GM12878 (cell line): ENCODE data around the gene CACNA1B. TPM values are rescaled to one million over a fixed set of nuclear protein-coding genes. Genes with fewer than 3 reads are reported as not detected.

ENCODE experiments used
- ATAC-seq: fragments of 200-7000 bp; cut with Tn5 transposase; 3 replicates; pipeline ENCODE4 v1.9.1; 2020; ENCODE audit warnings: mild to moderate bottlenecking, moderate library complexity
- BruUV-seq: library from RNA; stranded (reverse); fragments of 400-500 nt; replicated peaks from 2 replicates; lab custom pipeline; 2021; lab: Mats Ljungman, UMichigan
- CTCF ChIA-PET: fragments of 300-600 bp; sonication (Branson Sonifier 250); formaldehyde crosslinking; extraction: SDS; loops from one replicate; lab custom pipeline; 2021; ENCODE audit warnings: inconsistent platforms; lab: Yijun Ruan, JAX
- POLR2A ChIA-PET: fragments of 350-600 bp; formaldehyde crosslinking; extraction: SDS; loops from one replicate; lab custom pipeline; 2021; ENCODE audit warnings: inconsistent platforms; lab: Charles Lee
- RAD21 ChIA-PET: fragments of 300-600 bp; sonication (Branson Sonifier 250); formaldehyde crosslinking; loops from one replicate; lab custom pipeline; 2023; ENCODE audit warnings: antibody characterized with exemption; ENCODE audit not compliant: unreplicated experiment; lab: Charles Lee
- SMC1A ChIA-PET: fragments of 300-600 bp; sonication (Branson Sonifier 250); formaldehyde crosslinking; loops from one replicate; lab custom pipeline; 2023; ENCODE audit not compliant: unreplicated experiment, uncharacterized antibody; lab: Charles Lee
- DNase-seq: peaks from one replicate; pipeline ENCODE4 v3.0.0-alpha.2; 2011; ENCODE audit warnings: low read depth, low spot score
- FAIRE-seq: peaks from 3 replicates; lab custom pipeline; 2011; peaks lifted over from hg19 to GRCh38; lab: Jason Lieb, UNC
- H2AFZ ChIP-seq: 2 replicates; pipeline ENCODE4 v1.6.0; 2011; ENCODE audit warnings: low read depth, low read length, control low read depth; ENCODE audit not compliant: control insufficient read depth
- H3K27ac ChIP-seq: 2 replicates; pipeline ENCODE4 v1.5.1; 2011; ENCODE audit warnings: control low read depth; ENCODE audit not compliant: control insufficient read depth, insufficient read depth
- H3K27me3 ChIP-seq, 2 experiments: replicated peaks in 1 of 2; 2 replicates each; pipeline versions ENCODE4 v1.6.0 to v1.6.1; 2011; ENCODE audit warnings: low read length in 1 of 2; ENCODE audit not compliant: control insufficient read depth in 2 of 2, insufficient read depth in 2 of 2
- H3K36me3 ChIP-seq, 2 experiments: 2 replicates each; pipeline ENCODE4 v1.5.1; 2011; ENCODE audit warnings: low read length in 1 of 2; ENCODE audit not compliant: control insufficient read depth in 2 of 2, insufficient read depth in 2 of 2
- H3K4me1 ChIP-seq: 2 replicates; pipeline ENCODE4 v1.6.1; 2011; ENCODE audit warnings: mild to moderate bottlenecking, low read length, moderate library complexity, mixed read lengths; ENCODE audit not compliant: control insufficient read depth, insufficient read depth
- H3K4me2 ChIP-seq: 2 replicates; pipeline ENCODE4 v1.6.0; 2011; ENCODE audit warnings: control low read depth; ENCODE audit not compliant: control insufficient read depth, insufficient read depth
- H3K4me3 ChIP-seq: fragments of 200-600 bp; sonication (generic); 2 replicates; pipeline ENCODE4 v1.5.1; 2016
- H3K79me2 ChIP-seq: 2 replicates; pipeline ENCODE4 v1.6.0; 2011; ENCODE audit warnings: low read length; ENCODE audit not compliant: control insufficient read depth, insufficient read depth
- H3K9ac ChIP-seq: 2 replicates; pipeline ENCODE4 v1.8.0; 2011; ENCODE audit warnings: low read length, control low read depth, mixed read lengths; ENCODE audit not compliant: control insufficient read depth, insufficient read depth
- H3K9me3 ChIP-seq: replicated peaks from 3 replicates; pipeline ENCODE4 v1.5.1; 2011; ENCODE audit warnings: mild to moderate bottlenecking, low read length; ENCODE audit not compliant: control insufficient read depth, insufficient read depth
- H4K20me1 ChIP-seq: 2 replicates; pipeline ENCODE4 v1.6.0; 2011; ENCODE audit not compliant: control insufficient read depth, insufficient read depth
- EGR1 ChIP-seq, 2 experiments: IDR thresholded peaks; 1 replicate in 1 of 2; 2 replicates in 1 of 2; pipeline ENCODE4 v1.6.1; 2011 to 2012; ENCODE audit warnings: low read depth in 2 of 2, low read length in 2 of 2, borderline replicate concordance in 1 of 2, mild to moderate bottlenecking in 1 of 2, moderate library complexity in 1 of 2
- FOXM1 ChIP-seq: IDR thresholded peaks from 2 replicates; pipeline ENCODE4 v1.6.1; 2012; ENCODE audit warnings: low read depth, mild to moderate bottlenecking, inconsistent platforms, low read length, moderate library complexity
- JUNB ChIP-seq: IDR thresholded peaks from 2 replicates; pipeline ENCODE4 v1.6.1; 2016; ENCODE audit warnings: antibody characterized with exemption, mild to moderate bottlenecking
- MEF2B ChIP-seq: fragments of 450-650 bp; IDR thresholded peaks from 2 replicates; pipeline ENCODE4 v1.6.1; 2018; ENCODE audit warnings: mild to moderate bottlenecking, moderate library complexity; ENCODE audit not compliant: partially characterized antibody, poor library complexity, severe bottlenecking
- POLR2AphosphoS5 ChIP-seq: IDR thresholded peaks from 2 replicates; pipeline ENCODE4 v1.6.1; 2011; ENCODE audit warnings: mild to moderate bottlenecking, low read length, inconsistent platforms
- RAD21 ChIP-seq: IDR thresholded peaks from 2 replicates; pipeline ENCODE4 v1.6.1; 2011; ENCODE audit warnings: mild to moderate bottlenecking, low read depth, low read length, moderate library complexity; ENCODE audit not compliant: insufficient read depth
- TCF3 ChIP-seq: IDR thresholded peaks from 2 replicates; pipeline ENCODE4 v1.6.1; 2012; ENCODE audit warnings: low read depth, mild to moderate bottlenecking, low read length, borderline replicate concordance; ENCODE audit not compliant: insufficient read depth
- YY1 ChIP-seq: IDR thresholded peaks from 2 replicates; pipeline ENCODE4 v1.6.1; 2011; ENCODE audit warnings: low read depth, mild to moderate bottlenecking, low read length
- WGBS: methylation state at CpG from one replicate; pipeline ENCODE4 v1.1.6; 2016; ENCODE audit warnings: low lambda C conversion rate; ENCODE audit not compliant: insufficient replicate concordance, insufficient coverage; ENCODE audit errors: missing lambda C conversion rate; 5-methylcytosine and 5-hydroxymethylcytosine counted together
- in situ Hi-C: fragments of 300-500 bp; cut with MboI; formaldehyde crosslinking; loops from 9 replicates; pipeline ENCODE4 v1.14.3; 2018; ENCODE audit warnings: mixed read lengths
- intact Hi-C: fragments of 100-400 bp; cut with micrococcal nuclease; formaldehyde crosslinking; loops from one replicate; pipeline ENCODE4 v1.14.2; 2022; ENCODE audit not compliant: unreplicated experiment
- polyA plus RNA-seq, 11 experiments: library from polyadenylated mRNA; depleted of rRNA in 4 of 11; unstranded in 6 of 11; stranded (reverse) in 5 of 11; fragments of >200 nt; fragmentation: Nextera tagmentation in 4 of 11; fragmentation: Illumina TruSeq in 1 of 11; extraction: Ambion mirVana in 4 of 11; extraction: Trizol in 1 of 11; gene quantifications; 1 replicate in 1 of 11; 2 replicates in 10 of 11; pipeline versions ENCODE4 v1.2.1 to v1.2.3, GENCODE V29; 2011 to 2016; ENCODE audit warnings: inconsistent platforms in 2 of 11, missing spikeins in 2 of 11, low read depth in 1 of 11
- total RNA-seq, 4 experiments: library from RNA; depleted of rRNA in 3 of 4; stranded (reverse); fragments of >200 nt in 3 of 4; fragmentation: Illumina TruSeq in 1 of 4; extraction: Trizol in 1 of 4; gene quantifications; 2 replicates each; pipeline versions ENCODE4 v1.2.1 to v1.2.3, GENCODE V29; 2013 to 2021
- TF ChIP-seq, protein P1 (sequence below): IDR thresholded peaks from 2 replicates; pipeline ENCODE4 v1.6.1; 2012; ENCODE audit warnings: low read depth, low read length, improper control_type of control experiment
- TF ChIP-seq, protein P2 (sequence below): fragments of 450-650 bp; IDR thresholded peaks from 2 replicates; pipeline ENCODE4 v1.6.1; 2017; ENCODE audit warnings: mild to moderate bottlenecking

The CACNA1B gene
- total and polyA plus RNA-seq, 10 of the 15 experiments (the other 5 are each of a cell fraction or from before 2014, with no cell fraction given), result 0.01 to 0.03 (median 0.01) TPM; not detected in 7

DNA sequence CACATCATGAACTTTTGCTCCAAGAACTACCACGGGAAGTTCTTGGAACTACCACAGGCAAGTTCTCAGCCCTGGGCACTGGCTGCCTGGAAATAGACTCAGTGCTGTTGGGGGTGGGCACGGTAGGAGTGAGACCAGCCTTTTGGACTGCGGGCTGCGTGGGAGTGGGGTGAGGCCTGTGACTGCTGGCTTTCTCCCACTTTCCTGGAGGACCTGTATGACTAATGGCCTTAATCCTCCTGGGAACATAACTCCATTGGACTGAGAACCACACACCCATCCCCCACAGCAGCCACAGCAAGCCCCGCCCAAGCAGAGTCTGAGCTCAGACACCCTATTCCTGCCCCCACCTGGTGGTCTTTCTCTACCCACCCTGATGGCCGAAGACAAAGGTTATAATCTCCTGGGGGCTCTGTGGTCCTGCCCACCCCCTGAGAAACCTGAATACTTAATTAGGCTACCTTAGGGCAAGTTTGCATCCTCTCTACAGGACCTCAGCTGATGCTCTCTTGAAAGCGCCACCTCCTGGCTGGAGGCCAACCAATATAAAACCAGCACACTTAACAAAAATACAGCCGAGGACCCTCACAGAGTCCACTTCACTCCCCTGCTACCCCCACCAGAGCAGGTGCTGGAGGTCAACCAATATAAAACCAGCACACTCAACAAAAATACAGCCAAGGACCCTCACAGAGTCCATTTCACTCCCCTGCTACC lies 112.6 kb downstream of the CACNA1B start:
- 50% methylated on average over 8 of the region's 8 CpGs for WGBS
- ChIA-PET CTCF (interaction anchor here (0.7 to 2.0 kb wide), 2 partner anchors 11 to 317 kb away, joined by 3 to 9 read pairs; no protein-coding TSS in a partner anchor), POLR2A (no interaction called here), SMC1A (interaction anchor here (1.2 kb wide), 1 partner anchor 317 kb away, joined by 5 read pairs; no protein-coding TSS in a partner anchor), RAD21 (no interaction called here)
- no TSS peak for BruUV-seq
- H3K36me3 ChIP-seq, result no peaks in the 10 kb centered on the region
- H3K9ac ChIP-seq, result no peak overlapping the region
- TF ChIP-seq MEF2B (no peak), RAD21 (no peak), FOXM1 (no peak)
- in situ Hi-C loops (no loop called here), intact Hi-C loops (no loop called here)
- no peaks in the 10 kb centered on the region for H3K9me3 ChIP-seq
- no peak overlapping the region for H3K27ac ChIP-seq
- H3K4me2 ChIP-seq, result no peak overlapping the region
- H4K20me1 ChIP-seq, result no peaks in the 10 kb centered on the region
- no peak for ATAC-seq
- H3K79me2 ChIP-seq, result no peaks in the 10 kb centered on the region
- no peak for DNase-seq
- H3K27me3 ChIP-seq, result no peaks in the 10 kb centered on the region; a peak in 1 of 4 replicates
- no peak overlapping the region for H3K4me3 ChIP-seq
- H2AFZ ChIP-seq, result no peak overlapping the region
- H3K4me1 ChIP-seq, result no peaks in the 10 kb centered on the region
- no peak for FAIRE-seq

DNA sequence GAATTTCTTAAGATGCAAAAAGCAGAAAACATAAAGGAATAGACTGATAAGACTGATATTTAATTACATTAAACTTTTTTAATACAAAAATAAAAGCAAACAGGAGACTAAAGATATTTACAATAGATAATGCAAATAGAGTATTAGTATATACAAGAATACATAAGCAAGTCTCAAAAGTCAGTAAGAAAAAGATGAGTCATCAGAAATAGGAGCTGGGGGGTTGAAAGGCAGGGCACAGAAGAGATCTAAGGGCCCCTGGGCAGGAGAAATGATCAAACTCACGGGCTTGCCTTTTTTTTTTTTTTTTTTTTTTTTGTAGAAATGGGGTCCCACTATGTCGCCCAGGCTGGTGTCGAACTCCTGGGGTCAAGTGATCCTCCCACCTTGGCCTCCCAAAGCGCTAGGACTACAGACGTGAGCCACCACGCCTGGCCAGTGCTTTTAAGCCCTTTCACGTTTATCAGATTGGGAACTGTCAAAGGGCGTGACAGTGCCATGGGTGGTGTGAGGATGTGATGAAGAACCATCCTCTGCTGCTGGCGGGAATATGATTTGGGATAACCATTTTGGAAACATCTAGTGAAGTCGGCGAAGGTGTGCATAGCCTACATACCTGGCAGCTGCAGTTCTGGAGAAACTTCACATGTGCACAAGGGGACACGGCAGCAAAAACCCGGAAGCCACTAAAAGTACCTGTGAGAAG lies 126.1 kb downstream of the CACNA1B start:
- RAD21 ChIA-PET, result no interaction called here
- Histone ChIP-seq H3K9me3 (no peaks in the 10 kb centered on the region), H3K9ac (no peak overlapping the region), H3K36me3 (no peaks in the 10 kb centered on the region), H3K27me3 (no peaks in the 10 kb centered on the region; a peak in 1 of 4 replicates), H3K27ac (no peak overlapping the region), H3K4me1 (no peaks in the 10 kb centered on the region), H2AFZ (no peak overlapping the region), H3K4me2 (no peak overlapping the region), H3K4me3 (no peak overlapping the region), H3K79me2 (no peaks in the 10 kb centered on the region), H4K20me1 (no peaks in the 10 kb centered on the region)
- DNase-seq (no peak), ATAC-seq (no peak), FAIRE-seq (no peak)
- SMC1A ChIA-PET, result no interaction called here
- POLR2A ChIA-PET, result no interaction called here
- CTCF ChIA-PET, result interaction anchor here (1.4 kb wide), 1 partner anchor 25 kb away, joined by 3 read pairs; no protein-coding TSS in a partner anchor
- no TSS peak for BruUV-seq
- intact Hi-C loops (no loop called here), in situ Hi-C loops (no loop called here)
- WGBS, result 45% methylated on average over 11 of the region's 13 CpGs
- TF ChIP-seq TCF3, result no peak
- TF ChIP-seq, protein P1, sequence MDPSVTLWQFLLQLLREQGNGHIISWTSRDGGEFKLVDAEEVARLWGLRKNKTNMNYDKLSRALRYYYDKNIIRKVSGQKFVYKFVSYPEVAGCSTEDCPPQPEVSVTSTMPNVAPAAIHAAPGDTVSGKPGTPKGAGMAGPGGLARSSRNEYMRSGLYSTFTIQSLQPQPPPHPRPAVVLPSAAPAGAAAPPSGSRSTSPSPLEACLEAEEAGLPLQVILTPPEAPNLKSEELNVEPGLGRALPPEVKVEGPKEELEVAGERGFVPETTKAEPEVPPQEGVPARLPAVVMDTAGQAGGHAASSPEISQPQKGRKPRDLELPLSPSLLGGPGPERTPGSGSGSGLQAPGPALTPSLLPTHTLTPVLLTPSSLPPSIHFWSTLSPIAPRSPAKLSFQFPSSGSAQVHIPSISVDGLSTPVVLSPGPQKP, result no peak
- TF ChIP-seq POLR2AphosphoS5, result no peak
- no peak for TF ChIP-seq JUNB
- no peak for TF ChIP-seq YY1
- TF ChIP-seq, protein P2, sequence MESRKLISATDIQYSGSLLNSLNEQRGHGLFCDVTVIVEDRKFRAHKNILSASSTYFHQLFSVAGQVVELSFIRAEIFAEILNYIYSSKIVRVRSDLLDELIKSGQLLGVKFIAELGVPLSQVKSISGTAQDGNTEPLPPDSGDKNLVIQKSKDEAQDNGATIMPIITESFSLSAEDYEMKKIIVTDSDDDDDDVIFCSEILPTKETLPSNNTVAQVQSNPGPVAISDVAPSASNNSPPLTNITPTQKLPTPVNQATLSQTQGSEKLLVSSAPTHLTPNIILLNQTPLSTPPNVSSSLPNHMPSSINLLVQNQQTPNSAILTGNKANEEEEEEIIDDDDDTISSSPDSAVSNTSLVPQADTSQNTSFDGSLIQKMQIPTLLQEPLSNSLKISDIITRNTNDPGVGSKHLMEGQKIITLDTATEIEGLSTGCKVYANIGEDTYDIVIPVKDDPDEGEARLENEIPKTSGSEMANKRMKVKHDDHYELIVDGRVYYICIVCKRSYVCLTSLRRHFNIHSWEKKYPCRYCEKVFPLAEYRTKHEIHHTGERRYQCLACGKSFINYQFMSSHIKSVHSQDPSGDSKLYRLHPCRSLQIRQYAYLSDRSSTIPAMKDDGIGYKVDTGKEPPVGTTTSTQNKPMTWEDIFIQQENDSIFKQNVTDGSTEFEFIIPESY, result no peak
- TF ChIP-seq EGR1 (IDR thresholded peaks at IDR 0.05; ENCODE audit: borderline replicate concordance in 1 of 2, low read depth in 2 of 2, low read length in 2 of 2), result no peak
